NCI-H82 treated with DMSO at 0.1 percent for 48 hours (cell line): Measurements from ENCODE around the gene ADRA2C.

ENCODE experiments used
- DNase-seq: peaks from one replicate; lab custom pipeline; 2025; ENCODE audit not compliant: unreplicated experiment; lab: John Stamatoyannopoulos, UW

ADRA2C gene

DNA sequence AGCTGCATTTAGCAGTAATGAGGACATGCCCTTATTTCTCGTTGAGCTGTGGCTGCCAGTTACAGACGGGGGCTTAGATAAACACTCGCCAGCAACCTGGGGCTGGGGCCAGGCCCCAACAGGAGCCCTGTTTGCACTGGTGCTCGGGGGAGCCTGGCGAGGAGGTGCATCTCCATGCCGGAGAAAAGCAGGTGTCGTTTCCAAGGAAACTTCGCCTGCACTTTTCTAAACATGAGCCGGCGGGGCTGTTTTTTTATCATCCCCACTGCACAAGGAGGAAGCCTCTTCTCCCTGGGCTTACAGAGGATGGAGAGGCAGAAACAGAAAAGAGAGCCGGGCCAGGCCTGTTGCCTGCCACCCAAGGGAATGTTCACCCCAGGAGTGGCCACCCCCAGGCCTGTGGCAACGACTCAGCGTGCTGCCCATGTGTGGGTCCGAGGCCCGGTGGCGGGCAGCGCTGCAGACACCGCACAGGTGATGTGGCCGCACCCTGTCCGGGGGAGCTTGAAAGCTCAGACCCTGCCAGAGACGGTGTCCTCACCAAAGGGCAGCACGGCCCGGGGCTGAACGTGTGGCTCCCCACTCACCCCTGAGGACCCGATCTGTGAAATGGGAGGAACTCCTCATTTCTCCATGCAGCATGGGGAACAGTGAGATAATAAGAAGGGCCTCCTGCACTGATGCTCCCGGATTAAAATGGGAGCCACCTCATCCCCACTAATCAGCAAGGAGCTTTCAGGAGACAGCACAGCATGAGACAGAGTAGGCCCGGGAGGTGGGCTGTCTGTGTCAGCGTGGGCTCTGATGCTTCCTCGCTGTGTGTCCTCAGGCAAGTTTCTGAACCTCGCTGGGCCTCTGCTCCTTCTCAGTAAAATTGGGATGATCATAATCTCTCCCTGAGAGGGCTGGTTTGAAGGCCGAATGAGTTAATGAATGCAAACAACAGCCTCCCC is 33.8 kb upstream of the ADRA2C start:
- DNase-seq, result no peak

DNA sequence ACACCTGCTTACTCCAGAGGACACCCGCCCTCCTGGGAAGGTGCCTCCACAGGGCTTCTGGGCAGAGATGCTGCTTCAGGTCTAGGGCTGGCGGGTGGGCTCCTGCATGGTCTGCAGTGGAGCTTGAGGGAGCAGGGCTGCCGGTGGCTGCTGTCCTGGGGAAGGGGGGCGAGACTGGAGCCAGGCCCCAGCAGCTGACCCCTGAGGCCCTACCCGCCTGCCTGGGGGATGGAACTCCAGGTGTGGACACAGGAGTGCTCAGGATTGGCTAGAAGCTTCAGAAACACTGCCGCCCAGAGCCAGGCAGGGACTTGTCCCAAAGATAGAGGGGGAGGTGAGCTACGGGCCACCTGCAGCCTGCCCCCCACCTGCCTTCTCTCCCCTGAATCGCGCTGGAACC is 33.0 kb upstream of the ADRA2C start:
- DNase-seq, result no peak

DNA sequence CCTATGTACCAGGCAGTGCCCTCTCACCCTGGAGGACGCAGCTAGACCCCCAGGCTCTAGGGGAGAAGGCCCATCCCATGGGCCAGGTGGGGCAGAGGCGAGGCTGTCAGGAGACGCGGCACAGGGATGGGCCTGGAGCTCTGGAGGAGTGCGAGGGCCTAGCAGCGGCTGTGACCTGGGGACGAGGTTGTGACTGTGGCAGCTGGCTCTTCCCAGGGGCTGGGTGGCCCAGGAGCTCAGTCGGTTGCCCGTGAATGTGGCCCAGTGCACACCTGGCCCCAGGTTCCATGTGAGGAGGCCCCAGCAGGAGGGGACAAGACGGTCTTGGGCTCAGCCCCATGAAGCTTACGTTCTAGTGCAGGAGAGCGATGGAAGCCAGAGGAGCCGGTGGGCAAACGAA is 31.0 kb upstream of the ADRA2C start:
- DNase-seq, result no peak

DNA sequence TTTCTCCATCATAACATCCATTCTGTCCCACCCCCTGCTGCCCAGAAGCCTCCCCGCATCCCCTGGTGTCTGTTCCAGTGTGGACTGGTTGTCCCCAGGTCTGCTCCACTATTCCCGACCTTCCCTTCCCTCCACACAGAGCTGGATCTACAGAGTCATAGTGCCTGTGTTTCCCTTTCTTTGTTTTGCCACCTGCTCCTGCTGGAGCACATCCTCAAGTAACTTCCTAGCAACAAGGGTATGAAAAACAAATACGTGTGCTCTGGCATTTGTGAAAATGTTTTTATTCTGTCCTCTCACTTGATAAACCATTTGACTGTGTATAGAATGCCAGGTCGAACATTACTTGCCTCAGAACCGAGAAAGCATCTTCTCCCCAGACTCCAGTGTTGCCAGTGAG is 29.9 kb upstream of the ADRA2C start:
- no peak for DNase-seq

DNA sequence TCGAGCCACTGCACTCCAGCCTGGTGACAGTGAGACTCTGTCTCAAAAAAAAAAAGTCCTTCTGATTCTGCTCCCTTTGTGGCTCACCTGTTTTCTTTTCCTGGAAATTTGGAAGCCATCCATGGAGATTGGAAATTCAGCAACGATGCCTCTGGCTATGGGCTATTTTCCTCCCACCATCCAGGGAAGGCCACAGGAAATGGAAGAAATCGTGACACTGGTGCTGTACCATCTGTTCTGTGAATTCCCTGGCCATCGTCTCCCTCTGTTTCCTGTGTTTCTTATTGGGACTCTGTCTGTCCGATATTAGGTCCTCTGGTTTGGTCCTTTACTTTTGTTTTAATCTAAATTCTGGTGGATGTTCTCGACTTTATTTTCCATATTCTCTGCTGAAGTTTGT is 29.4 kb upstream of the ADRA2C start:
- no peak for DNase-seq

DNA sequence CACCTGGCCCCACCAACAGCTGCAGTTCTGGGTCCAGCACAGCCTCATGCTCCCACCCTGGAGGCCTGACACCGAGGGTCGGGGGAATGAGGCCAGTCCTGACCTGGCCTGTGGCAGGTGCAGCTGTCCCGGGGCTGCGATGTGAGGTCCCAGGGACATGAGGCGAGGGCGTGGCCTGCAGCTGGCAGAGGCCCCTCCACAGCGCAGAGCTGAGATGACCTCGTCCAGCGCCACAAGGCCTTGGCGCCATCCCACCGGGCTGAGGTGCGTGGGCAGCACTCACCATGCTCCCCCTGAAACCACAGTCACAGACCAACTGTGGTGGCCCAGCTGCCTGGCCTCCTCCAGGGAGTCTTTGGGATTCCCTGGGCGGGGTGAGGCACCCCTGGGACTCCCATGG is 26.6 kb upstream of the ADRA2C start:
- DNase-seq, result no peak

DNA sequence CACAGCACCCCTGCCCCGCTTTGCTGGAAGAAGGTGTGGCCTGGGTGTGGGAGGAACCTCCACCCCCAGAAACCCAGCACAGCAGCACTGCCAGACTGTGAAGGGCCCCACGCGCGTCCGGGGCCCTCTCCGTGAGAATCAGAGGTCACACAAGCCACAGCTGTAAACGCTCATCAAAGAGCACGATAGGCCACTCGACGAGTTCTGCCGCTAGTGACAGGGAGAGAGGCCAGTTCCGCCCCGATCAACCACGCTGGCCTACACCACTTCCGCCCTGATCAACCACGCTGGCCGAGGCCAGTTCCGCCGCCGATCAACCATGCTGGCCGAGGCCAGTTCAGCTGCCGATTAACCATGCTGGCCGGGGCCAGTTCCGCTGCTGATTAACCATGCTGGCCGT is 25.9 kb upstream of the ADRA2C start:
- DNase-seq, result no peak

DNA sequence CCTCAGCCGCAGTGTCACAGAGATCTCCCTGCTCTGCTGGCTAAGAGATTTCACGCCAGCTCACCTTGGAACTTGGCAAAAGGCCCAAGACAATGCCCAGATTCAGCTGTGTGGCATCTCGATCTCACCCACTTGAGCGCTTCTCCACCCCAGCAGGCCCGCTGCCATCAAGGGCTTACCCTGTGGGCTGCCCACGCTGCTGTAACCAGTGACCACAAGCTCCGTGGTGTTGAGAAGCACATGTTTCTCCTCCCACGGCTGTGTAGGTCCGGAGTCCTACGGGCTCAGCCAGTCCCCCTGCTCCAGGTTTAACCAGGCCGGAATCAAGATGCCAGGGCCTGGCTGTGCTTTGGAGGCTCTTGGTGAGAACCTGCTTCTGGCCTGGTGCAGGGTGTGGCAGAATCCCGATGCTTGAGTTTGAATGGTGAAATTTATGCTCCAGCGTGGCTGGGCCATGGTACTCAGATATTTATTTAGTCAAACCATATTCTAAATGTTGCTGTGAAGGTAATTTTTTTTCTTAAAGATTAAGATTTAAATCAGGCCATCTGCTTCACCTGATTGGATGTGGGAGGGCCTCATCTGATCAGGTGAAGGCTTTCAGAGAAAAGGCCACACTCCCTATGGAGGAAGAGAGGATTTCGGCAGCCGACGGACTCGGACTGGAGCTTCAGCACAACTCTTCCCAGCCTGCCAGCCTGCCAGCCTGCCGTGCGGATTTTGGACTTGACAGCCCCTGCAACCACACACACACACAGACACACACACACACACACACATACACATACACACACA is 24.8 kb upstream of the ADRA2C start:
- no peak for DNase-seq

DNA sequence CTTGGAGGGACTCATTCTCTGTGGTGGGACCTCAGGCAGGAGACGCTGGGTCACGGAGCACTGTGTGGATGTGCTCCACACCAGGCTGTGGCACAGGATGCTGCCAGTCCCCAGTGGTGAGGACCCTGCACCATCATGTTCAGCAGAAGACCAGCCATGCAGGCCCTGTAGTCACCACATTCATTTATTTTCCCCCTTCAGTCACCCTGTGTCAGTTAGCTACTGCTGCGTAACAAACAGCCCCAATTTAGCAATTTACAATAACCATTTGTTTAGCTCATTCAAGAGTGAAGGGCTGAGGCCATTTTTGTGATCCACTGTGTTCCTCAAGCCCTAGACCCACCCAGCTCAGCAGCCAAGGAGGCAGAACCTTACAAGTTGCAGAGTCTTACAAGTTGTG is 23.6 kb upstream of the ADRA2C start:
- no peak for DNase-seq

DNA sequence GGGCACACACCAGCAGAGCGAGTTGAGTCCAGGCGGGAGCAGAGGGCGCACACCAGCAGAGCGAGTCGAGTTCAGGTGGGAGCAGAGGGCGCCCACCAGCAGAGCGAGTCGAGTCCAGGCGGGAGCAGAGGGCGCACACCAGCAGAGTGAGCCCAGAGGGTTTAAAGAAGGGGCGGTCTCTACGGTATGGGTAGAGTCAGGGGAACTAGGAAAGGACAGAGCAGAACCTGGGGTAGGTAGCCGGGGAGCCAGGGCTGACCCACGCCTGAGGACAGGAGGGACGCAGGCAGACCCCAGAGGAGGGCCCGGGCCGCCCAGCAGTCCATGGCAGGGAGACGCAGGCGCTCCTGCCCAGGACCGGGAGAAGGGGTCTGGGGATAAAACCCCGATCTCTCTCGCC is 22.0 kb upstream of the ADRA2C start:
- no peak for DNase-seq

DNA sequence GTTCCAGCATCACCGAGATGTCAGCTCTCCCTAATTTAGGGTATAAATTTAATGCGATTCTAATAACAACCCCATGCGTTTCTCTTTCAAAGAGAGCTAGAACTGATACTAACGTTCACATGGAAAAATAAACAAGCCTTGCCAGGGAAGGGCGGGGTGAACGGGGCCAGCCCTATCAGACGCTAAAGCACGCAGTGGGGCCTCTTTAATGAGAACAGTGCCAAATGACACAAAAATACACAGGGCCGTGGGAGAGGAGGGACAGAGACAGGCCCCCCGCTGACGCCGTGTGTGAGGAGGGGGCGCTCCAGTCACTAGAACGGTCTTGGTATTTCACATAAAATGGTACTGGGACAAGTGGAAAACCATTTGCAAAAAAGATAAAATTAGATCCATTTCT is 21.3 kb upstream of the ADRA2C start:
- no peak for DNase-seq

DNA sequence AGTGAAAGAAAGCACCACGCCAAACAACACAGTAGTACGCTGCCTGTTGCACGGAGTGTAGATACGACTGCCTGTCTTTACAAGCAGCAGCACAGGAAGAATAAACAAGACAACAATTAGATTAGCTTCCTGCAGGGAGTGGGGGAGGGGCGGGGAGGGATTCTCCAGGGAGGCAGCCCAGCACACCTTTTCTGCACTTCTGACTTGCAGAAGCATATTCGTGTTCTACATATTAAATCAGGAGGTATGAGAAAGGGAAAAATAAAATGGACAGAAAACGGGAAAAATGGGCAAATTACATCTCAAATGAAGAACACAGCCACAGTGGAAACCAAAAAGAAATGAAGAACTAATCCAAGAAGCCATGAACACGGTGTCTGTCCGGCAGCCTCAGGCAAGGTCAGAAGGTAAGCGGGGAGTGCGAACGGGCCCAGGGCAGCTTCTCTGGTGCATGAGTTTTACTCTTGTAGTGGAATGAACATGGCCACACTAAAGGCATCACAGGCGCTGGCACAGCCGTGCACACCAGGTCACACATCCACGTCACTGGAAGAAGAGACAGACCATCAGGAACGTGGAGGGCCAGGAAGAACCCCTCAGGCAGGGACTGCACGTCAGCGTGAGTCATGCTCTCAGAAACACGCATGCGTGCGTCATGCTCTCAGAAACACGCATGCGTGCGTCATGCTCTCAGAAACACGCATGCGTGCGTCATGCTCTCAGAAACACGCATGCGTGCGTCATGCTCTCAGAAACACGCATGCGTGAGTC is 20.1 kb upstream of the ADRA2C start:
- DNase-seq, result no peak

DNA sequence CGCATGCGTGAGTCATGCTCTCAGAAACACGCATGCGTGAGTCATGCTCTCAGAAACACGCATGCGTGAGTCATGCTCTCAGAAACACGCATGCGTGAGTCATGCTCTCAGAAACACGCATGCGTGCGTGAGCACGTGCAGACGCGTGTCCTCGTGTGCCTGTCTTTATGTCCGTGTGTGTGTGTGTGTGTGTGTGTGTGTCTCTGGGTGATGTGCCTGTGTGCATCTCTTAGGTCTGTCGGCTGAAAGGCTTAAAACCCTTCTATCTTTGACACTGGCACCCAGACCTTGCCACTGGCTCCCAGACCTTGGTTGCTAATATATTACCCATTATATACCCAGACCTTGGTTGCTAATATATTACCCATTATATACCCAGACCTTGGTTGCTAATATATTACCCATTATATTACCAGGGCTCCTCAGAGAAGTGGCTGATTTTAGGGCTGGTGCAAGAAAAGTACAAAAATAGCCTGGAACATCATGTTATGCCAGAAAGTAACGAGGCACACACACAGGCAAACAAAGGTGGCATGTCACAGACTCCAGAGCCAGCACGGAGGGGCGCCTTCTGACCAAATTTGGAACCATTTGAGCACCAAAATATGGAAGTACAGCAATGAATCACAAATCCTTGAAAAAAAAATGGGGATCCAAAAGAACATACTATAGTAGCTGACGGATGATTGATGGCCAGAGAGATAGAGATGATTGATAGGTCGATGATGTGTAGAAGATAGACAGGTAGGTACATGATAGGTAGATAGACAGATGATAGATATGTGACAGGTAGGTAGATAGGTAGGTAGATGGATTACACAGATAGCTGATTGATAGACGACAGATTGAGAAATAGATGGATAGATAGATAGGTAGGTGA is 19.2 kb upstream of the ADRA2C start:
- no peak for DNase-seq

DNA sequence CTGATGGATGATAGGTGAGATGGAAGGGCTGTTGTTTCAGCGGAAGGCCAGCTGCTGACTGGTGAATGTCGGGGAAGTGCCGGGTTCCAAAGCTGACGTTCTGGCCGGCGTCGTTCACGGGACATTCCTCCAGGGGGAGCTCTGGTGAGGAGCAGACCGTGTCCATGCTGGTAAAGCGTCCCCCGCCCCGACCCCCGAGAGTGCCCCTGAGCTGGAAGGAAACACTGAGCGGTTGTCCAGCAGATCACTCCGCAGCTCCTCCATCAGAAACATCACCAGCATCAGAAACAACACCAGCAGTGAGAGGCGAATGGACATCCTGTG is 18.6 kb upstream of the ADRA2C start:
- no peak for DNase-seq

DNA sequence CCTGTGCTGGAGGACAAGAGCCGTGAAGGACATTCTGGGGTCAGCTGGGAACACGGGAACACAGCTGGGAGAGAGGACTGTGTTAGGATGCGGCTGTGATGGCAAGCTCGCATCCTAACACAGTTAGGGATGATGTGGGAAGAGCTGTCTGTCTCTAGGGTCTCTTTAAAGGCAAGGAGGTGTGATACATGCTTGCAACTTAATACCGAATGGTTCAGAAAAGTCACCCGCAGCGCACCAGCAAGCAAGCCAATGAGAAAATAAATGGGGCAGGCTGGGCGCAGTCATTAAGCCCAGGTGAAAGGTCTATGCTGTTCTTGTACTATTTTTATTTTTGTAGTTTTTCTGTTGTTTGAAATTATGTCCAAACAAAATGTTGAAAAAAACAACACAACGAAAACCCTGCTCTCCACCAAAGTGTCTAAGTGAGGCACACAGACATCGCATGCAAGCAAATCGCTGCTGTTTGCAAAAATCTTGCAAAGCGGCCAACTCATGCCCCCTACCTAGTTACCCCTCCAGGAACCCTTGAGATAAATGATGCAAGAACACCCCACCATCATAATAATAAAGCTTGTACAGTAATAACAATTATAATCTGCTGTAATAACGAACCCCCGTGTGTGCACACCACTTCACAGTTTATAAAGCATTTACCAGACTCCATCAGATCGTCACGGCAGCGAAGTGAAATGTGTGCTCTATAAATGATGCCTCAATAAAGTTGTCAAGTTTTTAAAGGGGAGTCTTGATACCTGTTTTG is 17.9 kb upstream of the ADRA2C start:
- no peak for DNase-seq

DNA sequence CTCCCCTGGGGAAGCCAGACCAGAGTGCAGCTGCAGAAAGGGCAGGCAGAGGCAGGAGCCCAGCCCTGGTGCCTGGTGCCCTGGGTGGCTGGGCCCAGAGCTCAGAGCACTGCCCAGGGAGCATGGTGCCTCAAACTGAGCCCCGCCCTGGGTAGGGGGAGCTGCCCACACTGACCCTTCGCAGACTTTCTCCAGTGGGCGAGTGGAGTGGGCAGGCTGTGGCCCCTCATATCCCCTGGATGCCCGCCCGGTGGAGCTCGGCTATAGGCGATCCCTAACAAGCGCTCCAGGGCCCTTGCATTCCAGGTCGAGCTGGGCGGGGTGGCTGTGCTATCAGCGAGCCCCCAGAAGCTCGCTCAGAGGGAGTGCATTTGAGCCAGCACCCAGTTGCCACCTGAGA is 17.1 kb upstream of the ADRA2C start:
- no peak for DNase-seq

DNA sequence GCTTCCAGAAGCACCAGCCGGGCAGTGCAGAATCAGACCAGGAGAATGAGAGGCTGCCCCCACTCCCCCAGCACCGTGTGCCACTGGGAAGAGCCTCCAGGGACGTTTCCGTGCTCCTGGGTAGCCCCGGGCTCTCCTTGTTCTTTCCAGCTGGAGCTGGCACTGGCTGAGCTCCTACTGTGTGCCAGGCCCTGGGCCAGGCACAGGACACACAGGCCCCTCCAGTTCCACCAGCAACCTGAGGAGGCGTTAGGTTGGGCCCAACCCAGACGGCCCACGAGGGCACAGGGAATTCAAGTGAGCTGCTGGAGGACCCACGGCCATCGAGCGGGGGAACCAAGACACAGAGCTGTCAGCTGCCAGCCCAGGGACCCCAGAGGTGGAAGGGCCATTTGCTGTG is 15.9 kb upstream of the ADRA2C start:
- no peak for DNase-seq

DNA sequence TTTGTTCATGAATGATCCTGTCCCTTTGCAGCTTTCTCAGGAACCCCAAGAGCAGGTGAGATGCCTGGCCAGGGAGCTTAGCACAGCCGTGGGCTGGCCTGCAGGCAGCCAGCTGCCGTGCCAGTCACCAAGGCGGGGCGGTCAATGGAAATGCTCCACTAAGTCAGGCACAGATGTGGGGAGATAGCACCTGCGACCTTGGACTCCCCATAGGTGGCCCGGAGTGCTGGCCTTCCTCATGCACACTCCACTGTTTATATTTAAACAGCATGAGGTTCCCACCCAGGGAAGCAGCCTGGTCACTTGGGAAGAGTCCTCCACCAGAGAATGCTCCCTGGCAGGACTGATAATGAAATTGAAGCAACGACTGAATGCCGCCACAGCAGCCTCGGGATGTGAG is 14.2 kb upstream of the ADRA2C start:
- DNase-seq, result no peak

DNA sequence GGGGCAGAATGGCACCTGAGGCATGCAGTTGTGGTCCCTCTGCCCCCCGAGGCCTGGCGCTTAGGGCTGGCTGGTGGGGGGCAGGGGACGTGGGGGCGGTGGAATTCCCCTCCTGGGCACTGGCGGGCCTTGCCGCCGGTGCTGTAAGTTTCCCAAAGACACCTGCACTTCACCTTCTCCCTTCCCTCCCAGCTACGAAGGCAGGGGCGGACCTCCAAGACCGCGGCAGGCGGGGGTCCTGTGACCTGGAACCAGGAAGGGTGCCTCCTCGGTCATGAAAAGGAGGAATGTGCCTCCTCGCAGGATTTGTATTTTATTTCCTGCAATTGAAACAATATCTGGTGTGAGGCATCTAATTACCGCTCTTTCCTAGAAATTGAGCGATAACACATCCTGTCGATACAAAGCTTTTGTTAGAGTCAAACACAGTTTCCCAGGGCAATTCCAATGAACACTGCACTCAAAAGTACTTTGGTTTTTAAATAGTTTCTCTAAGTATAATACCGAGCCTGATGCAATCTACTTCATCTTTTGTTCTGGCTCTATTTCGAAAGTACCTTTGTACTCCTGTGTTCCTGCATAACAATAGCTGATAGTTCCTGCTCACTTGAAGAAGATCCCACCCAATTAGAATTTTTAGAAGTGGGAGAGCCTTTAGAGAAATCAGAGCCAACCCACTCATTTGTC is 12.3 kb upstream of the ADRA2C start:
- no peak for DNase-seq
